H1 (cell line): Measurements from ENCODE around the gene HAO2. TPM values are rescaled to one million over a fixed set of nuclear protein-coding genes. Genes with fewer than 3 reads are reported as not detected.

Experiments
- CTCF ChIA-PET: fragments of 300-600 bp; sonication (Branson Sonifier 250); formaldehyde crosslinking; loops from one replicate; lab custom pipeline; 2021; ENCODE audit not compliant: partially characterized antibody; lab: Charles Lee
- POLR2A ChIA-PET: fragments of 300-600 bp; sonication (Branson Sonifier 250); formaldehyde crosslinking; loops from one replicate; lab custom pipeline; 2021; ENCODE audit warnings: inconsistent platforms; ENCODE audit not compliant: partially characterized antibody; lab: Charles Lee
- DNase-seq, 2 experiments: peaks; one replicate each; pipeline versions ENCODE4 v3.0.0 to v3.0.0-alpha.2; 2010 to 2022; ENCODE audit warnings: low spot score in 2 of 2, low read depth in 1 of 2, mixed read lengths in 1 of 2
- FAIRE-seq: peaks from 2 replicates; lab custom pipeline; 2011; peaks lifted over from hg19 to GRCh38; lab: Jason Lieb, UNC
- H2AFZ ChIP-seq: 2 replicates; pipeline ENCODE4 v1.8.1; 2012; ENCODE audit warnings: low read length, inconsistent platforms
- H2AK5ac ChIP-seq: 2 replicates; pipeline ENCODE4 v1.6.1; 2013; ENCODE audit warnings: low read depth, low read length
- H2BK120ac ChIP-seq: replicated peaks from 2 replicates; pipeline ENCODE3; 2013; ENCODE audit warnings: low read depth, low read length, inconsistent platforms
- H2BK12ac ChIP-seq: 2 replicates; pipeline ENCODE4 v1.6.1; 2013; ENCODE audit warnings: low read depth, low read length
- H2BK15ac ChIP-seq: 2 replicates; pipeline ENCODE4 v1.6.1; 2013; ENCODE audit warnings: low read length
- H2BK20ac ChIP-seq: 2 replicates; pipeline ENCODE4 v1.6.1; 2013; ENCODE audit warnings: low read length
- H2BK5ac ChIP-seq: 2 replicates; pipeline ENCODE4 v1.6.1; 2013; ENCODE audit warnings: low read depth, low read length
- H3K14ac ChIP-seq: 2 replicates; pipeline ENCODE4 v1.6.1; 2013; ENCODE audit warnings: inconsistent platforms; ENCODE audit not compliant: insufficient read length
- H3K18ac ChIP-seq: 2 replicates; pipeline ENCODE4 v1.6.1; 2013; ENCODE audit warnings: low read length; ENCODE audit errors: extremely low read depth
- H3K23ac ChIP-seq: 2 replicates; pipeline ENCODE4 v1.6.1; 2013; ENCODE audit warnings: inconsistent platforms; ENCODE audit not compliant: insufficient read length
- H3K23me2 ChIP-seq: 2 replicates; pipeline ENCODE4 v1.6.1; 2013; ENCODE audit warnings: low read depth, low read length
- H3K27ac ChIP-seq: 2 replicates; pipeline ENCODE4 v1.6.1; 2011; ENCODE audit warnings: low read depth, low read length, inconsistent platforms
- H3K27me3 ChIP-seq, 4 experiments: replicated peaks in 1 of 4; 1 replicate in 1 of 4; 2 replicates in 3 of 4; pipeline versions ENCODE4 v1.6.1 to v1.8.1; 2011 to 2013; ENCODE audit warnings: low read length in 3 of 4, mild to moderate bottlenecking in 3 of 4, inconsistent platforms in 2 of 4, mixed read lengths in 2 of 4, moderate library complexity in 1 of 4; ENCODE audit not compliant: control insufficient read depth in 3 of 4, insufficient read depth in 3 of 4; ENCODE audit errors: extremely low read depth in 1 of 4
- H3K36me3 ChIP-seq, 4 experiments: 2 replicates each; pipeline versions ENCODE4 v1.6.1 to v1.8.1; 2011 to 2013; ENCODE audit warnings: mild to moderate bottlenecking in 4 of 4, low read length in 3 of 4, moderate library complexity in 2 of 4, control low read depth in 1 of 4, inconsistent platforms in 1 of 4; ENCODE audit not compliant: insufficient read depth in 4 of 4, control insufficient read depth in 2 of 4
- H3K4ac ChIP-seq: replicated peaks from 2 replicates; pipeline ENCODE3; 2013; ENCODE audit warnings: low read length, low read depth, mixed read lengths, inconsistent platforms; ENCODE audit not compliant: insufficient read length
- H3K4me1 ChIP-seq, 4 experiments: replicated peaks in 1 of 4; 1 replicate in 1 of 4; 2 replicates in 3 of 4; pipeline versions ENCODE4 v1.6.1 to v1.8.1; 2011 to 2013; ENCODE audit warnings: low read length in 3 of 4, inconsistent platforms in 2 of 4, mixed read lengths in 1 of 4; ENCODE audit not compliant: insufficient read depth in 4 of 4, control insufficient read depth in 3 of 4
- H3K4me2 ChIP-seq, 2 experiments: 2 replicates each; pipeline versions ENCODE4 v1.6.1 to v1.8.1; 2011 to 2013; ENCODE audit warnings: low read depth in 2 of 2, low read length in 2 of 2, control low read depth in 1 of 2, inconsistent platforms in 1 of 2, mild to moderate bottlenecking in 1 of 2; ENCODE audit not compliant: insufficient read depth in 1 of 2
- H3K4me3 ChIP-seq, 4 experiments: fragments of 200-600, 300-600 bp in 1 of 4; sonication (generic), shearing (Covaris generic), sonication (Bioruptor Twin) in 1 of 4; 2 replicates each; pipeline versions ENCODE4 v1.5.1 to v1.8.1; 2011 to 2016; ENCODE audit warnings: low read length in 4 of 4, low read depth in 3 of 4, control low read depth in 2 of 4, inconsistent platforms in 2 of 4, mild to moderate bottlenecking in 2 of 4, mixed read lengths in 1 of 4, moderate library complexity in 1 of 4; ENCODE audit not compliant: insufficient read depth in 2 of 4; ENCODE audit errors: extremely low read depth in 1 of 4
- H3K56ac ChIP-seq: replicated peaks from 2 replicates; pipeline ENCODE3; 2013; ENCODE audit warnings: low read depth, mild to moderate bottlenecking, mixed read lengths, low read length, inconsistent platforms; ENCODE audit not compliant: insufficient read length
- H3K79me1 ChIP-seq: 2 replicates; pipeline ENCODE4 v1.6.1; 2013; ENCODE audit warnings: low read depth, low read length, control low read depth
- H3K79me2 ChIP-seq, 2 experiments: 2 replicates each; pipeline versions ENCODE4 v1.6.1 to v1.8.1; 2012 to 2013; ENCODE audit warnings: low read length in 2 of 2, mild to moderate bottlenecking in 2 of 2, inconsistent platforms in 1 of 2; ENCODE audit not compliant: insufficient read depth in 2 of 2, control insufficient read depth in 1 of 2
- H3K9ac ChIP-seq, 4 experiments: replicated peaks in 1 of 4; 1 replicate in 1 of 4; 2 replicates in 3 of 4; pipeline versions ENCODE4 v1.6.1 to v1.8.1; 2011 to 2013; ENCODE audit warnings: low read depth in 3 of 4, low read length in 3 of 4, control low read depth in 2 of 4, mild to moderate bottlenecking in 2 of 4, moderate library complexity in 2 of 4, inconsistent platforms in 1 of 4; ENCODE audit errors: extremely low read depth in 1 of 4
- H3K9me3 ChIP-seq, 2 experiments: 2 replicates each; pipeline versions ENCODE4 v1.6.1 to v1.8.1; 2012 to 2013; ENCODE audit warnings: mild to moderate bottlenecking in 2 of 2, moderate library complexity in 2 of 2, control low read depth in 1 of 2, inconsistent platforms in 1 of 2, low read depth in 1 of 2, low read length in 1 of 2, mixed read lengths in 1 of 2; ENCODE audit not compliant: insufficient read depth in 2 of 2
- H4K20me1 ChIP-seq, 2 experiments: replicated peaks in 1 of 2; 2 replicates each; pipeline versions ENCODE3 to v1.8.1; 2011 to 2013; ENCODE audit warnings: inconsistent platforms in 2 of 2, low read length in 2 of 2, mild to moderate bottlenecking in 1 of 2; ENCODE audit not compliant: insufficient read depth in 2 of 2, control insufficient read depth in 1 of 2
- H4K5ac ChIP-seq: 2 replicates; pipeline ENCODE4 v1.6.1; 2013; ENCODE audit warnings: low read length, low read depth, mixed read lengths, inconsistent platforms; ENCODE audit not compliant: insufficient read length
- H4K8ac ChIP-seq: 2 replicates; pipeline ENCODE4 v1.8.0; 2013; ENCODE audit warnings: mild to moderate bottlenecking, moderate library complexity, low read length, inconsistent platforms; ENCODE audit not compliant: insufficient read depth; ENCODE audit errors: extremely low read depth
- H4K91ac ChIP-seq: replicated peaks from 2 replicates; pipeline ENCODE3; 2013; ENCODE audit warnings: low read length, mixed read lengths, inconsistent platforms; ENCODE audit not compliant: insufficient read length
- BACH1 ChIP-seq: IDR thresholded peaks from 2 replicates; pipeline ENCODE4 v1.6.1; 2012; ENCODE audit warnings: low read length, improper control_type of control experiment
- EZH2 ChIP-seq: fragments of 200-600 bp; sonication (generic); IDR thresholded peaks from 2 replicates; pipeline ENCODE4 v1.7.1; 2012; ENCODE audit warnings: low read depth, mild to moderate bottlenecking, moderate library complexity, low read length, inconsistent platforms; ENCODE audit not compliant: severe bottlenecking
- NRF1 ChIP-seq: IDR thresholded peaks from 2 replicates; pipeline ENCODE4 v1.6.1; 2011; ENCODE audit warnings: mild to moderate bottlenecking, low read depth, low read length, improper control_type of control experiment
- PHF8 ChIP-seq: fragments of 200-600 bp; sonication (generic); conservative IDR thresholded peaks from 2 replicates; pipeline ENCODE4 v1.7.1; 2012; ENCODE audit warnings: low read depth, mild to moderate bottlenecking, inconsistent platforms, low read length, moderate library complexity
- WGBS, 2 experiments: shearing (Covaris generic) in 1 of 2; methylation state at CpG; one replicate each; pipeline versions ENCODE4 v1.1.6 to v1.1.7; 2013 to 2015; ENCODE audit warnings: low lambda C conversion rate in 2 of 2, mixed read lengths in 2 of 2, inconsistent platforms in 1 of 2, low coverage in 1 of 2, missing lambda C conversion rate in 1 of 2; ENCODE audit not compliant: insufficient replicate concordance in 2 of 2, insufficient coverage in 1 of 2, insufficient read length in 1 of 2; ENCODE audit errors: extremely low coverage in 1 of 2, missing lambda C conversion rate in 1 of 2; 5-methylcytosine and 5-hydroxymethylcytosine counted together
- polyA plus RNA-seq, 7 experiments: library from polyadenylated mRNA; depleted of rRNA in 3 of 7; stranded (reverse) in 5 of 7; unstranded in 2 of 7; fragments of >200 nt in 5 of 7; fragments of 200-250 nt in 2 of 7; gene quantifications; 1 replicate in 5 of 7; 2 replicates in 1 of 7; 4 replicates in 1 of 7; pipeline versions ENCODE4 v1.2.1 to v1.2.3, GENCODE V29; 2011 to 2013; ENCODE audit warnings: missing spikeins in 2 of 7, mixed read lengths in 2 of 7
- total RNA-seq: library from RNA; stranded (reverse); fragmentation: NEBNext Ultra II Directional; extraction: Animal tissue kit (Norgen Biotek cat#: 25700); gene quantifications from 2 replicates; pipeline ENCODE4 v1.2.1, GENCODE V29; 2021

HAO2 gene
- total and polyA plus RNA-seq, 2 of the 8 experiments (the other 6 are each of a cell fraction or from before 2014, with no cell fraction given), result not detected

DNA sequence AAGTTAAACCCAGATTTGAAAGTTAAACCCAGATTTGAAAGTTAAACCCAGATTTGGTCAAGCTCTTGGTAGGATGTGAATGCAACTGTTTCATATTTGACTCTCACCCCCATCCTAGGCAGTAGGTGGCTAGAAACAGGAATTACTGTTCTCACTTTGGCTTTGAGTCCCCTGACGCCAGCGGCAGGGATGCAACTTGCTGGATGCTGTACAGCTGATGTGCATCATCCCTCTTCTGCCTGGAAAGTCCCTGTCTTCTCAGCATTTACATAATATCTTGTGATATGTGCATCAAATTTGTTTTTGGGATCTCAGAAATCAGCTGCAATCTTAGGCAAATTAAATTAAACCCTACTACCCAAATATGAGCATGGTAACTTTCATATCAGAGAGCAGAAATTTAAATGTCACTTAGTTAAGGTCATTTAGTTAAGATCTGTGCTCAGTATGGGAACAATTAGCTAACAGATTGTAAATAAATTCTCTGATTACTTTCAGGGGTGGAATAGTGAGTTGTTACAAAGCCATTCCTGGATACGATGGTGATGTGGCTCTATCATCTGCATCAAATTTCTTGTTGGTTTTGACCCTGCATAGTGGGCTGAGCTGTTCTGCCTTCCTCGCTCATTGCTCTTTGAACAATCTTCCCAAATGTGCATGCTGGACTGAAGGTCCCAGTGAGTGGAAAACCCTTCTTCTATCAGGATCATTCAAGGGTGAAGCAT is 6.8 kb upstream of the HAO2 start:
- no peak for DNase-seq
- H3K4me1 ChIP-seq, result peaks cover 0 to 2% (median under 1%) of the 10 kb centered on the region in 4 experiments; a peak in 1 of 7 replicates
- H3K4me2 ChIP-seq, result no peak overlapping the region
- H3K4ac ChIP-seq, result no peak overlapping the region
- H3K27ac ChIP-seq, result no peak overlapping the region
- no peak overlapping the region for H4K5ac ChIP-seq
- H4K91ac ChIP-seq, result no peak overlapping the region
- H3K56ac ChIP-seq, result no peak overlapping the region
- H3K79me2 ChIP-seq, result no peaks in the 10 kb centered on the region
- H3K23me2 ChIP-seq, result no peaks in the 10 kb centered on the region
- H2AFZ ChIP-seq, result no peak overlapping the region
- no peak overlapping the region for H3K18ac ChIP-seq
- ChIA-PET CTCF (interaction anchor here (0.6 to 14.2 kb wide), 6 partner anchors 9 to 1414 kb away, joined by 3 to 368 read pairs (median 5); no protein-coding TSS in a partner anchor), POLR2A (no interaction called here)
- H3K4me3 ChIP-seq, result no peak overlapping the region
- WGBS, 2 experiments, result 92% methylated on average over 4 of the region's 4 CpGs; no CpG with 5 or more reads in 1 of the 2 experiments
- H3K79me1 ChIP-seq, result no peaks in the 10 kb centered on the region
- H3K9ac ChIP-seq, result no peak overlapping the region
- no peak overlapping the region; the same call in 1 of the 2 replicates for H2BK15ac ChIP-seq
- H2AK5ac ChIP-seq, result no peak overlapping the region
- no peaks in the 10 kb centered on the region; a peak in 1 of 7 replicates for H3K27me3 ChIP-seq
- H3K9me3 ChIP-seq, result no peaks in the 10 kb centered on the region
- no peak overlapping the region for H4K8ac ChIP-seq
- no peak for TF ChIP-seq PHF8
- TF ChIP-seq BACH1, result no peak
- TF ChIP-seq NRF1, result no peak
- no peak for TF ChIP-seq EZH2
- H2BK12ac ChIP-seq, result no peak overlapping the region
- no peak overlapping the region for H2BK120ac ChIP-seq
- H2BK5ac ChIP-seq, result no peak overlapping the region
- no peak overlapping the region for H3K14ac ChIP-seq
- no peaks in the 10 kb centered on the region; a peak in 1 of 8 replicates for H3K36me3 ChIP-seq
- no peak for FAIRE-seq
- H4K20me1 ChIP-seq, result no peaks in the 10 kb centered on the region
- no peak overlapping the region for H3K23ac ChIP-seq
- no peak overlapping the region for H2BK20ac ChIP-seq
